Adipocyte (in vitro differentiated cells): ENCODE results near the gene CDK11B.

Experiments used
- DNase-seq: peaks from one replicate; pipeline ENCODE4 v3.0.0-alpha.2; 2015; ENCODE audit warnings: low read depth
- H3K27me3 ChIP-seq: replicated peaks from 2 replicates; pipeline ENCODE4 v1.7.0; 2013; ENCODE audit warnings: mild to moderate bottlenecking, low read length, moderate library complexity; ENCODE audit not compliant: control insufficient read depth, insufficient read depth
- H3K36me3 ChIP-seq: 2 replicates; pipeline ENCODE4 v1.7.0; 2013; ENCODE audit warnings: low read length, mild to moderate bottlenecking, moderate library complexity; ENCODE audit not compliant: control insufficient read depth, insufficient read depth, severe bottlenecking
- H3K4me1 ChIP-seq: 2 replicates; pipeline ENCODE4 v1.7.0; 2013; ENCODE audit warnings: mild to moderate bottlenecking, low read length, moderate library complexity; ENCODE audit not compliant: control insufficient read depth, insufficient read depth
- H3K4me3 ChIP-seq: 2 replicates; pipeline ENCODE4 v1.7.0; 2013; ENCODE audit warnings: mild to moderate bottlenecking, low read length, moderate library complexity
- H3K9ac ChIP-seq: 2 replicates; pipeline ENCODE4 v1.7.0; 2013; ENCODE audit warnings: mild to moderate bottlenecking, low read length, moderate library complexity
- H3K9me3 ChIP-seq: 2 replicates; pipeline ENCODE4 v1.7.0; 2013; ENCODE audit warnings: mild to moderate bottlenecking, low read length, moderate library complexity; ENCODE audit not compliant: control insufficient read depth

CDK11B gene

GRCh38 chr1:1622788-1623094 is 36.1 kb downstream of the CDK11B start:
- Histone ChIP-seq H3K9me3 (no peaks in the 10 kb centered on the region), H3K27me3 (no peaks in the 10 kb centered on the region), H3K4me1 (no peaks in the 10 kb centered on the region), H3K4me3 (no peak overlapping the region), H3K36me3 (peaks cover 4% of the 10 kb centered on the region), H3K9ac (no peak overlapping the region)
- DNase-seq, result no peak

DNA sequence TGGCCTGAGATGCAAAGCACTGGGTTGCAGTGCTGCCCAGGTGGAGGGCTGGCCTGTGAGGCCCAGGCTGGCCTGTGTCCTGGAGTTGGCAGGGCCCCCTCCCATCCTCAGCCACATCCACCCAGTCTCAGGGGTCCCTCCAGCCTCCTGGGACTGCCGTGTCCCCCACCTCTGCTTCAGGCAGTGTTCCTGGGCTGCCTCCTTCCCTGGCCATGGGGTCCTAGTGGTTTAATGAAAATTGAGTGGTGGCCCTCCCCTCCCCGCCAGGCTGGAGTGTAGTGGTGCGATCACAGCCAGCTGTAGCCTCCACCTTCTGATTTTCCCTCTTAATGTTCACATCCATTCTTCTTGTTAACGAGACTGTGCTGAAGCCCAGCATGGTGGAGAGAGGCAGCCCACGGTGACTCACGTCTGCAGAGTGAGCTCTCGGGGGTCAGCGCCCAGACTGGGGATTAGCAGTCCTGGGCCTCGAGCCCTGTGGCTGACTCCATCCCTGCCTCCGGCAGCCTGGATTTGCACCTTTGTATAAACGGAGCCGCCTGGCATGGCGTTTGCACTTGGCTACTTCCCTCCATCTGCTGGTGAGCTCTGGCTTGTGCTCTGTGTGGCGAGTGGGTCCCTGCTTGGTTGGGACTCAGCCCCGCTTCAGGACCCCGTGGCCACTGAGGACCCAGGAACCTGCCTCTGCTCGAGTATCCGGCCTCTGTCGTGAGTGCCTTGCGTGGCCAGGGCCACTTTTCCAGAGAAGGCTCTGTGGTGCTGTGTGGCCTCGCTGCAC is 36.6 kb downstream of the CDK11B start:
- DNase-seq, result no peak

DNA sequence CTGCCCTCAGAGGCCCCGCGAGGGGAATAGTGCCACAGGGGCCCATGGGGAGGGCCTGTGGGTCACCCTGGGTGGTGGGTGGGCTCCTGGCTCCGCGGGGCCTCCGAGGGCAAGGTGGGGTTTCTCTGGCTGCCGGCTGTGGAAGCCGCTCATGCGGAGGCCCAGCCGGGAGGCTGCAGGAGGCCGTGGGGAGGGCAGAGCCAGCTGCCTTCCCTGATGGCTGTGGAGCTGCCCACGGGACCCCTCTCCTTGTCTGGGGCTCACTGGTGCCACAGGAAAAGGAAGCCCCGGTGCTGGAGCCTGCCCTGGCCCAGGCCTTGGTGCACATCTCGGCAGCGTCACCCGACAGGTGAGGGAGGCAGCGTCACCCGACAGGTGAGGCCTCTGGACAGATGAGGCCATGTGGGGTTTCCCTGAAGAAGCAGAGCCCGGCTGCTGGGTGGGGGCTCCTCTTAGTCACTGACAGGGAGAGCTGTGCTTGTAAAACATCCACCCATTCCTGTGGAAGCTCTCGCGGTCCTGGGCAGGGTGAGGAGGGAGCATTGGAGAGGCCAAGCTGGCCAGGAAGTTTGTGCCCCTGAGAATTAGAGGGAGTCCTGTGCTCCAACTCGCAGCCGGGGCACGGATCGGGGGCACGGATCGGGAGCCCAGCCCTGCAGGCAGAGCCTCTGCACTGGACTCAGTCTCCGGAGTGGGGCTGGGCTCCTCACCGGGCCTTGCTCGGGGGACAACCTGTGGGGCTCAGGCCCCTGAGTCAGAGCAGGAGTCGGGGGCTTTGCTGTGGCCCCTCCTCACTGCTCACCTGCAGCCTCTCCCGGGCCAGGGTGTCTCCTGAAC is 37.4 kb downstream of the CDK11B start:
- no peak overlapping the region for H3K4me3 ChIP-seq
- no peak overlapping the region for H3K9ac ChIP-seq
- no peak for DNase-seq
- peaks cover 10% of the 10 kb centered on the region for H3K4me1 ChIP-seq
- no peaks in the 10 kb centered on the region for H3K27me3 ChIP-seq
- H3K9me3 ChIP-seq, result no peaks in the 10 kb centered on the region
- H3K36me3 ChIP-seq, result peaks cover 6% of the 10 kb centered on the region

More for the DNA sequence above, 36.6 kb downstream of the CDK11B start:
- H3K36me3 ChIP-seq, result peaks cover 6% of the 10 kb centered on the region
- H3K4me3 ChIP-seq, result no peak overlapping the region
- H3K4me1 ChIP-seq, result peaks cover 3% of the 10 kb centered on the region
- H3K9me3 ChIP-seq, result no peaks in the 10 kb centered on the region
- no peak overlapping the region for H3K9ac ChIP-seq
- H3K27me3 ChIP-seq, result no peaks in the 10 kb centered on the region

- no peaks in the 10 kb centered on the region for H3K9me3 ChIP-seq
- H3K27me3 ChIP-seq, result no peaks in the 10 kb centered on the region
- no peak for DNase-seq
- peaks cover 10% of the 10 kb centered on the region for H3K4me1 ChIP-seq
- no peak overlapping the region for H3K4me3 ChIP-seq
- no peak overlapping the region for H3K9ac ChIP-seq
- H3K36me3 ChIP-seq, result peaks cover 6% of the 10 kb centered on the region
Measured at GRCh38 chr1:1620433-1621139, 38.2 kb downstream of the CDK11B start.

GRCh38 chr1:1619917-1620361 is 38.9 kb downstream of the CDK11B start:
- DNase-seq, result no peak

GRCh38 chr1:1618396-1619068 is 40.3 kb downstream of the CDK11B start:
- H3K9me3 ChIP-seq, result no peaks in the 10 kb centered on the region
- no peak for DNase-seq

More at GRCh38 chr1:1619917-1620361, 38.9 kb downstream of the CDK11B start:
- H3K36me3 ChIP-seq, result peaks cover 6% of the 10 kb centered on the region
- H3K9me3 ChIP-seq, result no peaks in the 10 kb centered on the region
- H3K27me3 ChIP-seq, result no peaks in the 10 kb centered on the region
- no peak overlapping the region for H3K4me3 ChIP-seq
- no peak overlapping the region for H3K9ac ChIP-seq
- peaks cover 10% of the 10 kb centered on the region for H3K4me1 ChIP-seq

GRCh38 chr1:1617925-1618324 is 40.9 kb downstream of the CDK11B start:
- H3K4me1 ChIP-seq, result peaks cover 23% of the 10 kb centered on the region

More at GRCh38 chr1:1618396-1619068, 40.3 kb downstream of the CDK11B start:
- Histone ChIP-seq H3K9ac (no peak overlapping the region), H3K27me3 (no peaks in the 10 kb centered on the region), H3K36me3 (peaks cover 6% of the 10 kb centered on the region), H3K4me1 (peaks cover 23% of the 10 kb centered on the region), H3K4me3 (no peak overlapping the region)

GRCh38 chr1:1617516-1617915 is 41.3 kb downstream of the CDK11B start:
- no peak for DNase-seq
- H3K36me3 ChIP-seq, result peaks cover 6% of the 10 kb centered on the region
- no peaks in the 10 kb centered on the region for H3K27me3 ChIP-seq
- H3K4me3 ChIP-seq, result no peak overlapping the region
- H3K4me1 ChIP-seq, result peaks cover 23% of the 10 kb centered on the region
- peak overlapping the region; percentile 99 for H3K9ac ChIP-seq
- H3K9me3 ChIP-seq, result no peaks in the 10 kb centered on the region

More at GRCh38 chr1:1617925-1618324, 40.9 kb downstream of the CDK11B start:
- peaks cover 6% of the 10 kb centered on the region for H3K36me3 ChIP-seq
- H3K4me3 ChIP-seq, result no peak overlapping the region
- DNase-seq, result no peak
- no peak overlapping the region for H3K9ac ChIP-seq
- no peaks in the 10 kb centered on the region for H3K27me3 ChIP-seq
- no peaks in the 10 kb centered on the region for H3K9me3 ChIP-seq

- H3K4me1 ChIP-seq, result peaks cover 24% of the 10 kb centered on the region
- H3K4me3 ChIP-seq, result peak overlapping the region; percentile 91
- peaks cover 6% of the 10 kb centered on the region for H3K36me3 ChIP-seq
- H3K9me3 ChIP-seq, result no peaks in the 10 kb centered on the region
- DNase-seq, result no peak
- H3K9ac ChIP-seq, result peak overlapping the region; percentile 99
- no peaks in the 10 kb centered on the region for H3K27me3 ChIP-seq
Measured at GRCh38 chr1:1616838-1617237, 42.0 kb downstream of the CDK11B start.

DNA sequence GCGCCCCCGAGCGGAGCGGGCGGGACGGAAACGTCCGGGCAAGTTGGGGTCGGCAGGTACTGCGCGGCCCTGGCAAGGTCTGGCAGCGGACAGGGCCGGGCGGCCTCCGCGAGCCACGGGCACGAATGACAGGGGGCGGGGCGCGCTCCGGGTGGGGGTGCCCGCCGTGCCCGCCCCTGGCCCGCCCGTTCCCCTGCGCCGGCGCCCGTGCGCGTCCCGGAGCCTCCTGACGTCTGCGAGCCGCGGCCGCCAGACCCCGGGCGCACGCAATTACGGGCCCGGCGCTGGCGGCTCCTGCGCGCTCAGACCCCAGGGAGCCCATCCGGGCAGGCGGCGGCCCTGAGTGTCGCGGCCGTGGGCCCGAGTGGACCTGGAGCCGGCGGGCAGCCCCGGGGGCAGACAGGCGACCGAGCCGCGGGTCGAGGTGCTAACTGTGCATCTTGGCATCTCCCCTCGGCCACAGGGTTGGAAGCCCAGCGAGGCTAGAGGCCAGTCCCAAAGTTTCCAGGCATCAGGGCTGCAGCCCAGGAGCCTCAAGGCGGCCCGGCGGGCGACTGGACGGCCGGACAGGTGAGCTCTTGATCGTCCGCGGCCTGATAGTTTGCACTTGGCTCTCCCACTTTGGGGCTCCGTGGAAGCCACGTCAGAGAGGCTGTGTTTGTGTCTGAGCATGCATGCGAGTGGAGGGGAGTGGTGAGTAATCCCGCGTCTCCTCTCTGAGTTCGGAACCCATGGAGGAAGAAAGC is 42.6 kb downstream of the CDK11B start:
- Histone ChIP-seq H3K9me3 (no peaks in the 10 kb centered on the region), H3K4me1 (peaks cover 30% of the 10 kb centered on the region), H3K4me3 (peak overlapping the region; percentile 91), H3K9ac (peak overlapping the region; percentile 99), H3K27me3 (no peaks in the 10 kb centered on the region), H3K36me3 (peaks cover 6% of the 10 kb centered on the region)
- peak; percentile 80 for DNase-seq
